C4-2B (cell line): Measurements from ENCODE around the gene RAB11FIP4.

Experiments used
- ZFX ChIP-seq: fragments of 450-650 bp; IDR thresholded peaks from 2 replicates; pipeline ENCODE4 v1.6.1; 2017
- TF ChIP-seq, protein P1 (sequence below): fragments of 450-650 bp; conservative IDR thresholded peaks from 2 replicates; pipeline ENCODE4 v1.5.1; 2017; ENCODE audit warnings: mild to moderate bottlenecking

GRCh38 chr17:31541559-31541958, 150.1 kb downstream of the RAB11FIP4 start:
- TF ChIP-seq, protein P1, sequence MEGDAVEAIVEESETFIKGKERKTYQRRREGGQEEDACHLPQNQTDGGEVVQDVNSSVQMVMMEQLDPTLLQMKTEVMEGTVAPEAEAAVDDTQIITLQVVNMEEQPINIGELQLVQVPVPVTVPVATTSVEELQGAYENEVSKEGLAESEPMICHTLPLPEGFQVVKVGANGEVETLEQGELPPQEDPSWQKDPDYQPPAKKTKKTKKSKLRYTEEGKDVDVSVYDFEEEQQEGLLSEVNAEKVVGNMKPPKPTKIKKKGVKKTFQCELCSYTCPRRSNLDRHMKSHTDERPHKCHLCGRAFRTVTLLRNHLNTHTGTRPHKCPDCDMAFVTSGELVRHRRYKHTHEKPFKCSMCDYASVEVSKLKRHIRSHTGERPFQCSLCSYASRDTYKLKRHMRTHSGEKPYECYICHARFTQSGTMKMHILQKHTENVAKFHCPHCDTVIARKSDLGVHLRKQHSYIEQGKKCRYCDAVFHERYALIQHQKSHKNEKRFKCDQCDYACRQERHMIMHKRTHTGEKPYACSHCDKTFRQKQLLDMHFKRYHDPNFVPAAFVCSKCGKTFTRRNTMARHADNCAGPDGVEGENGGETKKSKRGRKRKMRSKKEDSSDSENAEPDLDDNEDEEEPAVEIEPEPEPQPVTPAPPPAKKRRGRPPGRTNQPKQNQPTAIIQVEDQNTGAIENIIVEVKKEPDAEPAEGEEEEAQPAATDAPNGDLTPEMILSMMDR, result no peak; the same call in 1 of the 2 replicates
- TF ChIP-seq ZFX, result no peak
